Smooth muscle cell (in vitro differentiated cells): Measurements from ENCODE around the gene RELT. TPM values are rescaled to one million over a fixed set of nuclear protein-coding genes. Genes with fewer than 3 reads are reported as not detected.
A peak's percentile ranks its signal among the peaks of the same experiment; 100 is the strongest.

Experiments used
- DNase-seq: peaks from one replicate; lab custom pipeline; 2025; ENCODE audit not compliant: unreplicated experiment; lab: John Stamatoyannopoulos, UW
- H2AFZ ChIP-seq: fragments of 200-600 bp; sonication (generic); 2 replicates; pipeline ENCODE4 v1.6.0; 2016; ENCODE audit warnings: antibody characterized with exemption, low read depth, mild to moderate bottlenecking
- H3F3A ChIP-seq: fragments of 200-600 bp; sonication (generic); 2 replicates; pipeline ENCODE4 v1.6.0; 2017; ENCODE audit warnings: antibody characterized with exemption, low read depth
- H3K27ac ChIP-seq: fragments of 200-600 bp; sonication (generic); 2 replicates; pipeline ENCODE4 v1.5.1; 2016; ENCODE audit warnings: low read depth, mild to moderate bottlenecking
- H3K27me3 ChIP-seq: fragments of 200-600 bp; sonication (generic); 2 replicates; pipeline ENCODE4 v1.6.1; 2016; ENCODE audit warnings: low read depth, mild to moderate bottlenecking
- H3K36me3 ChIP-seq: fragments of 200-600 bp; sonication (generic); 2 replicates; pipeline ENCODE4 v1.5.1; 2016; ENCODE audit warnings: low read depth
- H3K4me1 ChIP-seq: fragments of 200-600 bp; sonication (generic); 2 replicates; pipeline ENCODE4 v1.5.1; 2016; ENCODE audit warnings: low read depth
- H3K4me2 ChIP-seq: fragments of 200-600 bp; sonication (generic); 2 replicates; pipeline ENCODE4 v1.6.0; 2016; ENCODE audit warnings: mild to moderate bottlenecking
- H3K4me3 ChIP-seq: fragments of 200-600 bp; sonication (generic); 2 replicates; pipeline ENCODE4 v1.5.1; 2016; ENCODE audit warnings: mild to moderate bottlenecking
- H3K79me2 ChIP-seq: fragments of 200-600 bp; sonication (generic); 2 replicates; pipeline ENCODE4 v1.6.0; 2016; ENCODE audit warnings: low read depth, mild to moderate bottlenecking
- H3K9ac ChIP-seq: fragments of 200-600 bp; sonication (generic); 2 replicates; pipeline ENCODE4 v1.6.0; 2016; ENCODE audit warnings: low read depth
- H3K9me3 ChIP-seq: fragments of 200-600 bp; sonication (generic); replicated peaks from 2 replicates; pipeline ENCODE4 v1.5.1; 2016; ENCODE audit warnings: low read depth
- H4K20me1 ChIP-seq: fragments of 200-600 bp; sonication (generic); 2 replicates; pipeline ENCODE4 v1.6.0; 2016; ENCODE audit warnings: low read depth
- CTCF ChIP-seq: fragments of 200-600 bp; sonication (generic); IDR thresholded peaks from 2 replicates; pipeline ENCODE4 v1.5.1; 2017; ENCODE audit warnings: borderline replicate concordance, mild to moderate bottlenecking, antibody characterized with exemption; ENCODE audit not compliant: insufficient read depth, poor library complexity, severe bottlenecking
- WGBS: methylation state at CpG from one replicate; pipeline ENCODE4 v1.1.7; 2016; ENCODE audit warnings: low lambda C conversion rate; 5-methylcytosine and 5-hydroxymethylcytosine counted together
- polyA plus RNA-seq: library from polyadenylated mRNA; unstranded; fragments of >200 nt; fragmentation: Nextera tagmentation; extraction: Ambion mirVana; gene quantifications from 2 replicates; pipeline ENCODE4 v1.2.1, GENCODE V29; 2016
- total RNA-seq: library from RNA; depleted of rRNA; stranded (reverse); fragments of >200 nt; gene quantifications from 2 replicates; pipeline ENCODE4 v1.2.3, GENCODE V29; 2014

The RELT gene
- total and polyA plus RNA-seq, 2 experiments from 2014 or later: 4.3 to 5.5 TPM

GRCh38 chr11:73337846-73338245 is 38.4 kb upstream of the RELT start:
- Histone ChIP-seq H2AFZ (no peak overlapping the region), H3F3A (peaks cover 26% of the 10 kb centered on the region), H3K4me1 (peaks cover 25% of the 10 kb centered on the region), H3K36me3 (no peaks in the 10 kb centered on the region), H3K9ac (no peak overlapping the region), H3K4me3 (no peak overlapping the region), H4K20me1 (peaks cover 97% of the 10 kb centered on the region), H3K4me2 (no peak overlapping the region), H3K9me3 (no peaks in the 10 kb centered on the region), H3K27me3 (no peaks in the 10 kb centered on the region), H3K27ac (no peak overlapping the region), H3K79me2 (peaks cover 77% of the 10 kb centered on the region)
- DNase-seq: no peak
- no peak for TF ChIP-seq CTCF
- WGBS: 98% methylated on average over 2 of the region's 2 CpGs

GRCh38 chr11:73338279-73338678 is 37.9 kb upstream of the RELT start:
- Histone ChIP-seq H3K27me3 (no peaks in the 10 kb centered on the region), H4K20me1 (peaks cover 98% of the 10 kb centered on the region), H3F3A (peaks cover 22% of the 10 kb centered on the region), H3K9ac (no peak overlapping the region), H3K36me3 (no peaks in the 10 kb centered on the region), H3K4me2 (no peak overlapping the region), H3K79me2 (peaks cover 77% of the 10 kb centered on the region), H3K27ac (no peak overlapping the region), H3K4me1 (peaks cover 21% of the 10 kb centered on the region), H3K4me3 (no peak overlapping the region), H2AFZ (no peak overlapping the region), H3K9me3 (no peaks in the 10 kb centered on the region)
- DNase-seq: no peak
- no peak for TF ChIP-seq CTCF
- 97% methylated on average over 4 of the region's 4 CpGs for WGBS

GRCh38 chr11:73340164-73340563 is 36.0 kb upstream of the RELT start:
- H3F3A ChIP-seq: peaks cover 7% of the 10 kb centered on the region
- no peak overlapping the region for H3K27ac ChIP-seq
- H2AFZ ChIP-seq: no peak overlapping the region
- no peak for DNase-seq
- 68% methylated on average over 3 of the region's 3 CpGs for WGBS
- no peak for TF ChIP-seq CTCF
- peaks cover 2% of the 10 kb centered on the region for H3K4me1 ChIP-seq
- no peaks in the 10 kb centered on the region for H3K9me3 ChIP-seq
- no peak overlapping the region for H3K9ac ChIP-seq
- H3K79me2 ChIP-seq: peaks cover 86% of the 10 kb centered on the region
- H3K27me3 ChIP-seq: no peaks in the 10 kb centered on the region
- H4K20me1 ChIP-seq: peaks cover 98% of the 10 kb centered on the region
- H3K4me3 ChIP-seq: no peak overlapping the region
- H3K4me2 ChIP-seq: no peak overlapping the region
- H3K36me3 ChIP-seq: no peaks in the 10 kb centered on the region

- no peak for DNase-seq
- Histone ChIP-seq H3K9me3 (no peaks in the 10 kb centered on the region), H3K4me1 (no peaks in the 10 kb centered on the region), H3K4me3 (peak overlapping the region; percentile 45), H4K20me1 (peaks cover 99% of the 10 kb centered on the region), H3F3A (no peaks in the 10 kb centered on the region), H3K4me2 (peak overlapping the region; percentile 84), H3K27ac (no peak overlapping the region), H2AFZ (no peak overlapping the region), H3K27me3 (no peaks in the 10 kb centered on the region), H3K9ac (no peak overlapping the region), H3K36me3 (no peaks in the 10 kb centered on the region), H3K79me2 (peaks cover 79% of the 10 kb centered on the region)
- WGBS: 22% methylated on average over 9 of the region's 54 CpGs
- TF ChIP-seq CTCF: no peak
Observed at GRCh38 chr11:73342633-73343032, 33.6 kb upstream of the RELT start.
